KMS-11 (cell line): ENCODE data around the gene CORO6.

ENCODE experiments used
- H2AFZ ChIP-seq: fragments of 200-600 bp; sonication (generic); 2 replicates; pipeline ENCODE4 v1.6.1; 2016; ENCODE audit warnings: antibody characterized with exemption, mixed run types, low read depth
- H3K27ac ChIP-seq: fragments of 200-600 bp; sonication (generic); 2 replicates; pipeline ENCODE4 v1.6.1; 2016; ENCODE audit warnings: mild to moderate bottlenecking, mixed run types
- H3K27me3 ChIP-seq: fragments of 200-600 bp; sonication (generic); 2 replicates; pipeline ENCODE4 v1.6.1; 2017; ENCODE audit warnings: mild to moderate bottlenecking, low read depth, mixed run types, moderate library complexity; ENCODE audit not compliant: insufficient read depth
- H3K36me3 ChIP-seq: fragments of 200-600 bp; sonication (generic); 2 replicates; pipeline ENCODE4 v1.6.1; 2017; ENCODE audit warnings: mild to moderate bottlenecking, mixed run types; ENCODE audit not compliant: insufficient read depth
- H3K4me1 ChIP-seq: fragments of 200-600 bp; sonication (generic); 2 replicates; pipeline ENCODE4 v1.6.1; 2016; ENCODE audit warnings: mild to moderate bottlenecking, low read depth, mixed run types; ENCODE audit not compliant: poor library complexity, severe bottlenecking
- H3K4me2 ChIP-seq: fragments of 200-600 bp; sonication (generic); 2 replicates; pipeline ENCODE4 v1.7.0; 2016; ENCODE audit warnings: mild to moderate bottlenecking, mixed run types
- H3K4me3 ChIP-seq: fragments of 200-600 bp; sonication (generic); IDR thresholded peaks from 2 replicates; pipeline ENCODE4 v1.6.1; 2017; ENCODE audit warnings: low read depth, low read length, mixed read lengths; ENCODE audit not compliant: insufficient read depth
- H3K79me2 ChIP-seq: fragments of 200-600 bp; sonication (generic); 2 replicates; pipeline ENCODE4 v1.6.1; 2016; ENCODE audit warnings: low read depth, mixed run types; ENCODE audit not compliant: insufficient read depth
- H3K9ac ChIP-seq: fragments of 200-600 bp; sonication (generic); 2 replicates; pipeline ENCODE4 v1.6.1; 2016; ENCODE audit warnings: mild to moderate bottlenecking, mixed run types
- H4K20me1 ChIP-seq: fragments of 200-600 bp; sonication (generic); 2 replicates; pipeline ENCODE4 v1.6.1; 2016; ENCODE audit warnings: mild to moderate bottlenecking, mixed run types; ENCODE audit not compliant: insufficient read depth
- CTCF ChIP-seq: fragments of 200-600 bp; sonication (generic); conservative IDR thresholded peaks from 2 replicates; pipeline ENCODE4 v1.6.1; 2017; ENCODE audit warnings: low read depth, mild to moderate bottlenecking, antibody characterized with exemption, low read length, moderate library complexity, mixed read lengths

The CORO6 gene

DNA sequence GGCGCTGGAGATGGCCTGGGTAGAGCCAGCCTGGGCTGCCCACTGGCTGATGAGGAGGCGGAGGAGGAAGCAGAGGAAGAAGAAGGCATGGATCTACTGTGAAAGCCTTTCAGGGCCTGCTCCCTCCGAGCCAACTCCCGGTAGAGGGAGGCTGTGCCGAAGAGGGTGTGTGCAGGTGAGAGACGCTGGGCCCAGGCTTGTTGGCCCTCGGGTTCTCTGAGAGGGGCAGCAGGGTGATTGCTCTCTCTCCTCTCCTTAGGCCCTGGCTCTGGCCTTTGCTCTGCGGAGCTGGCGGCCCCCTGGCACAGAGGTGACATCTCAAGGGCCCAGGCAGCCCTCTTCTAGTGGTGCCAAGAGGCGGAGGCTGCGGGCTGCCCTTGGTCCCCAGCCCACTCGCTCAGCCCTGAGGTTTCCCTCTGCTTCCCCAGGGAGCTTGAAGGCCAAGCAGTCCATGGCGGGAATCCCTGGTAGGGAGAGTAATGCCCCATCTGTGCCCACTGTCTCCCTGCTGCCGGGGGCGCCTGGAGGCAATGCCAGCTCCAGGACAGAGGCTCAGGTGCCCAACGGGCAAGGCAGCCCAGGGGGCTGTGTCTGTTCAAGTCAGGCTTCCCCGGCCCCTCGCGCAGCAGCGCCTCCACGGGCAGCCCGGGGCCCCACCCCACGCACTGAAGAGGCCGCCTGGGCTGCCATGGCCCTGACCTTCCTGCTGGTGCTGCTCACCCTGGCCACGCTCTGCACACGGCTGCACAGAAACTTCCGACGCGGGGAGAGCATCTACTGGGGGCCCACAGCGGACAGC lies 50.6 kb downstream of the CORO6 start:
- TF ChIP-seq CTCF = no peak
- Histone ChIP-seq H4K20me1 (no peaks in the 10 kb centered on the region), H2AFZ (no peak overlapping the region), H3K9ac (no peak overlapping the region; the same call in 1 of the 2 replicates), H3K4me1 (peaks cover 10% of the 10 kb centered on the region), H3K27me3 (no peaks in the 10 kb centered on the region), H3K27ac (no peak overlapping the region), H3K4me3 (no peak overlapping the region), H3K4me2 (no peak overlapping the region), H3K36me3 (no peaks in the 10 kb centered on the region), H3K79me2 (no peaks in the 10 kb centered on the region)

DNA sequence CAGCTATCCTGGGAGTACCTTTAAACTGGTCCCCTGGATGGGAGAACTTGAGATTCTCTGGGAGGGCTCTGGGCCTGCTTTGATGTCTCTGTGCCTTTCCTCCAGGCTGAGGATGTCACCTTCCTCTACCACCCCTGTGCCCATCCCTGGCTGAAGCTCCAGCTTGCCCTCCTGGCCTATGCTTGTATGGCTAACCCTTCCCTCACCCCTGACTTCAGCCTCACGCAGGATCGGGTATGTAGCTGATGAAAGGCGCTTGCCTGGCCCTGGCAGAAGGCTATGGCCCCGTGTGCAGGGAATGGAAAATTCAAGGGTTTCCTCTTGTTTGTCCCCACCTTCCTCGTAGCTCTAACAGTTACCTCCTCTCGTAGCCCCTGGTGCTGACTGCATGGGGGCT lies 51.2 kb downstream of the CORO6 start:
- H3K9ac ChIP-seq = no peak overlapping the region
- no peaks in the 10 kb centered on the region for H3K79me2 ChIP-seq
- peaks cover 10% of the 10 kb centered on the region for H3K4me1 ChIP-seq
- TF ChIP-seq CTCF = no peak
- H2AFZ ChIP-seq = no peak overlapping the region
- no peak overlapping the region for H3K4me2 ChIP-seq
- H3K27me3 ChIP-seq = no peaks in the 10 kb centered on the region
- H3K4me3 ChIP-seq = no peak overlapping the region
- H3K36me3 ChIP-seq = no peaks in the 10 kb centered on the region
- H4K20me1 ChIP-seq = no peaks in the 10 kb centered on the region
- H3K27ac ChIP-seq = no peak overlapping the region

- Histone ChIP-seq H3K27ac (no peak overlapping the region), H3K36me3 (no peaks in the 10 kb centered on the region), H3K9ac (no peak overlapping the region)
Measured at GRCh38 chr17:29570521-29570920, 52.2 kb downstream of the CORO6 start.

DNA sequence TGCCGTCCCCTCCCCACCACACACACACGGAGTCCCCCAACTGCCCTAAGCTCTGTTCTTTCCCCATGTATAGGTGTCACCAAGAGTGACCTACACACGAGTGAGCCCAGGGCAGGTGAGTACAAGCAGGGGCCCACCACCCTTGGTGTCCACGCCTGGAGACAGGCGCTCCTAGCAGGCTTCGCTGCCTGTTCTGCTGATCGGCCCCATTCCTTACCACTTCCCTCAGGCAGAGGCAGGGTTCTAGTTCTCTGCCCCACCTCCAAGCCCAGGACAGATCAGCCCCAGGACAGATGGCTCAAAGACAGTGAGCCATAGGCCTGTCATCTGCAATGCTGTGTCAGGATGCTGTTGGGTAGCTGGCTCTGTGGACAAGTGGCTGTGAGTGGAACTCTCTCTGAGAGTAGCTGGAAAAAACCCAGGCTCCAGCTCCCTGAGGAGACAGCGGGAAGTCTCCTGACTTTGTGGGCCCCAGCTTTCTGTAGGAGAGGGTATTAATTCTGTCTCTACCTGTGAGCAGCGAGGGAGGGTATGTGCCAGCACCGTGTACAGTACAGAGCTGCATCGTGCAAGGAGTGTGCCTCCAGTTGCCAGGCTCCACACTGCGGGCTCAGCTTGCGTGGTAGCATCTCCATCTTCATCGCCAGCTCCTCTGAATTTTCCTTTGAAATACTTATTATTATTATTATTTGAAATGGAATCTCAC lies 53.3 kb downstream of the CORO6 start:
- H3K4me1 ChIP-seq = peaks cover 21% of the 10 kb centered on the region
- no peaks in the 10 kb centered on the region for H3K27me3 ChIP-seq
- peak overlapping the region; percentile 57; the same call in 1 of the 2 replicates for H3K9ac ChIP-seq
- no peaks in the 10 kb centered on the region for H4K20me1 ChIP-seq
- H3K79me2 ChIP-seq = peaks cover 6% of the 10 kb centered on the region; the same call in 1 of the 2 replicates
- H2AFZ ChIP-seq = peak overlapping the region; percentile 97; the same call in 1 of the 2 replicates
- H3K4me3 ChIP-seq = no peak overlapping the region
- peak overlapping the region; percentile 83 for H3K4me2 ChIP-seq
- no peaks in the 10 kb centered on the region for H3K36me3 ChIP-seq
- no peak overlapping the region for H3K27ac ChIP-seq
- TF ChIP-seq CTCF = no peak

More at GRCh38 chr17:29570521-29570920, 52.2 kb downstream of the CORO6 start:
- no peak overlapping the region for H3K4me3 ChIP-seq
- no peaks in the 10 kb centered on the region for H3K79me2 ChIP-seq
- H3K4me1 ChIP-seq = peaks cover 10% of the 10 kb centered on the region
- no peak overlapping the region for H2AFZ ChIP-seq
- H4K20me1 ChIP-seq = no peaks in the 10 kb centered on the region
- H3K27me3 ChIP-seq = no peaks in the 10 kb centered on the region
- H3K4me2 ChIP-seq = no peak overlapping the region
- TF ChIP-seq CTCF = no peak
